HCT116 (cell line): Measurements from ENCODE around the gene CAPN10. TPM values are rescaled to one million over a fixed set of nuclear protein-coding genes. Genes with fewer than 3 reads are reported as not detected.
A peak's percentile ranks its signal among the peaks of the same experiment; 100 is the strongest.

Source experiments
- ATAC-seq: fragments of 200-7000 bp; cut with Tn5 transposase; 2 replicates; pipeline ENCODE4 v1.9.1; 2020; ENCODE audit warnings: mild to moderate bottlenecking, moderate library complexity
- Bru-seq: library from RNA; stranded (reverse); fragments of 400-500 nt; gene quantifications from one replicate; lab custom pipeline; 2021; lab: Mats Ljungman, UMichigan
- BruChase-seq, 2 experiments: library from RNA; stranded (reverse); fragments of 400-500 nt; gene quantifications; one replicate each; lab custom pipeline; 2021; lab: Mats Ljungman, UMichigan
- BruUV-seq: library from RNA; stranded (reverse); fragments of 400-500 nt; replicated peaks from 2 replicates; lab custom pipeline; 2021; lab: Mats Ljungman, UMichigan
- CTCF ChIA-PET: fragments of 300-600 bp; sonication (Branson Sonifier 250); formaldehyde crosslinking; loops from one replicate; lab custom pipeline; 2021; ENCODE audit warnings: antibody characterized with exemption; lab: Charles Lee
- POLR2A ChIA-PET: fragments of 300-600, 350-600 bp; sonication (Branson Sonifier 250); formaldehyde crosslinking; loops from one replicate; lab custom pipeline; 2021; ENCODE audit warnings: antibody characterized with exemption; lab: Charles Lee
- RAD21 ChIA-PET, 2 experiments: fragments of 300-600 bp; sonication (Branson Sonifier 250); formaldehyde crosslinking; loops; one replicate each; lab custom pipeline; 2023; ENCODE audit warnings: low total read pairs in 2 of 2; ENCODE audit not compliant: uncharacterized antibody in 2 of 2, unreplicated experiment in 2 of 2, low non-redundant PET in 1 of 2; lab: Charles Lee
- DNase-seq: peaks from one replicate; pipeline ENCODE4 v3.0.0-alpha.2; 2010; ENCODE audit warnings: low read depth, low spot score
- H2AFZ ChIP-seq: fragments of 200-600 bp; shearing (Covaris generic), sonication (generic); 2 replicates; pipeline ENCODE4 v1.6.1; 2017; ENCODE audit warnings: low read depth, mixed run types, mixed read lengths, antibody characterized with exemption, low read length; ENCODE audit not compliant: poor library complexity, severe bottlenecking
- H3K27ac ChIP-seq: 2 replicates; pipeline ENCODE4 v1.5.1; 2012; ENCODE audit warnings: low read depth, low read length
- H3K27me3 ChIP-seq: fragments of 200-600 bp; sonication (generic); 2 replicates; pipeline ENCODE4 v1.6.1; 2016; ENCODE audit warnings: mixed run types, low read length, mixed read lengths; ENCODE audit not compliant: insufficient read depth
- H3K36me3 ChIP-seq, 2 experiments: fragments of 200-500 bp in 1 of 2; fragments of 200-600 bp in 1 of 2; sonication (Bioruptor generic) in 1 of 2; sonication (generic) in 1 of 2; 2 replicates each; pipeline versions ENCODE4 v1.5.1 to v1.6.1; 2014 to 2016; ENCODE audit warnings: low read length in 2 of 2, inconsistent platforms in 1 of 2, mixed read lengths in 1 of 2, mixed run types in 1 of 2; ENCODE audit not compliant: insufficient read depth in 2 of 2, control insufficient read depth in 1 of 2
- H3K4me1 ChIP-seq, 2 experiments: fragments of 200-600 bp in 1 of 2; sonication (generic) in 1 of 2; 2 replicates each; pipeline versions ENCODE4 v1.5.1 to v1.6.1; 2012 to 2017; ENCODE audit warnings: low read length in 2 of 2, inconsistent platforms in 1 of 2, mild to moderate bottlenecking in 1 of 2, mixed read lengths in 1 of 2, mixed run types in 1 of 2, moderate library complexity in 1 of 2; ENCODE audit not compliant: insufficient read depth in 2 of 2, control insufficient read depth in 1 of 2
- H3K4me2 ChIP-seq: fragments of 200-600 bp; sonication (generic); 2 replicates; pipeline ENCODE4 v1.6.1; 2017; ENCODE audit warnings: mixed run types, low read length, mixed read lengths
- H3K4me3 ChIP-seq, 2 experiments: fragments of 200-600 bp in 1 of 2; sonication (generic) in 1 of 2; replicated peaks in 1 of 2; 2 replicates each; pipeline ENCODE4 v1.5.1; 2011 to 2016; ENCODE audit warnings: low read length in 2 of 2, control low read depth in 1 of 2, low read depth in 1 of 2, mild to moderate bottlenecking in 1 of 2, mixed read lengths in 1 of 2, mixed run types in 1 of 2
- H3K79me2 ChIP-seq: fragments of 200-600 bp; sonication (generic); 2 replicates; pipeline ENCODE4 v1.6.1; 2017; ENCODE audit warnings: mild to moderate bottlenecking, mixed run types, low read length, moderate library complexity, mixed read lengths; ENCODE audit not compliant: insufficient read depth
- H3K9ac ChIP-seq: fragments of 200-600 bp; sonication (generic); 2 replicates; pipeline ENCODE4 v1.6.1; 2016; ENCODE audit warnings: low read length, mixed read lengths
- H3K9me2 ChIP-seq: fragments of 200-600 bp; sonication (generic), shearing (Covaris generic); 2 replicates; pipeline ENCODE4 v1.6.1; 2017; ENCODE audit warnings: mixed run types, mild to moderate bottlenecking, moderate library complexity; ENCODE audit not compliant: insufficient read depth
- H3K9me3 ChIP-seq, 2 experiments: fragments of 200-500 bp in 1 of 2; fragments of 200-600 bp in 1 of 2; sonication (Bioruptor generic) in 1 of 2; sonication (generic) in 1 of 2; 2 replicates each; pipeline ENCODE4 v1.6.1; 2014 to 2017; ENCODE audit warnings: low read length in 2 of 2, mixed read lengths in 2 of 2, inconsistent platforms in 1 of 2, low read depth in 1 of 2, mild to moderate bottlenecking in 1 of 2, mixed run types in 1 of 2, moderate library complexity in 1 of 2; ENCODE audit not compliant: control insufficient read depth in 1 of 2, insufficient read depth in 1 of 2
- H4K20me1 ChIP-seq: fragments of 200-600 bp; sonication (generic), shearing (Covaris generic); 2 replicates; pipeline ENCODE4 v1.6.1; 2017; ENCODE audit warnings: mixed run types, mild to moderate bottlenecking, moderate library complexity; ENCODE audit not compliant: insufficient read depth
- CBX3 ChIP-seq: IDR thresholded peaks from 2 replicates; pipeline ENCODE4 v1.6.1; 2012; ENCODE audit warnings: low read depth
- CEBPB ChIP-seq: IDR thresholded peaks from 2 replicates; pipeline ENCODE4 v1.6.1; 2012; ENCODE audit warnings: low read depth
- EGR1 ChIP-seq: IDR thresholded peaks from 2 replicates; pipeline ENCODE4 v1.6.1; 2012; ENCODE audit warnings: low read depth
- ELF1 ChIP-seq: IDR thresholded peaks from 2 replicates; pipeline ENCODE4 v1.6.1; 2012; ENCODE audit warnings: low read depth, borderline replicate concordance
- EZH2 ChIP-seq: fragments of 200-600 bp; sonication (generic); IDR thresholded peaks from 2 replicates; pipeline ENCODE4 v1.6.1; 2017; ENCODE audit warnings: antibody characterized with exemption, mixed run types
- EZH2phosphoT487 ChIP-seq: fragments of 200-600 bp; IDR thresholded peaks from 2 replicates; pipeline ENCODE4 v1.6.1; 2018; ENCODE audit warnings: antibody characterized with exemption, borderline replicate concordance
- FOSL1 ChIP-seq: IDR thresholded peaks from 2 replicates; pipeline ENCODE4 v1.6.1; 2012; ENCODE audit warnings: low read depth
- POLR2AphosphoS5 ChIP-seq: IDR thresholded peaks from 2 replicates; pipeline ENCODE4 v1.6.1; 2011; ENCODE audit warnings: mild to moderate bottlenecking, low read depth, low read length, moderate library complexity
- REST ChIP-seq: IDR thresholded peaks from 2 replicates; pipeline ENCODE4 v1.6.1; 2012; ENCODE audit warnings: low read depth
- SIN3A ChIP-seq: IDR thresholded peaks from 2 replicates; pipeline ENCODE4 v1.6.1; 2012; ENCODE audit warnings: low read depth
- SRF ChIP-seq: IDR thresholded peaks from 2 replicates; pipeline ENCODE4 v1.6.1; 2012; ENCODE audit warnings: low read depth
- YY1 ChIP-seq: IDR thresholded peaks from 2 replicates; pipeline ENCODE4 v1.6.1; 2011; ENCODE audit warnings: low read length, low read depth, moderate library complexity, mild to moderate bottlenecking; ENCODE audit not compliant: insufficient replicate concordance; ENCODE audit errors: extremely low read depth
- ZFX ChIP-seq: fragments of 450-650 bp; IDR thresholded peaks from 2 replicates; pipeline ENCODE4 v1.6.1; 2017
- ZNF274 ChIP-seq: fragments of 200-500 bp; sonication (Bioruptor generic); IDR thresholded peaks from 2 replicates; pipeline ENCODE4 v1.6.1; 2014; ENCODE audit warnings: mild to moderate bottlenecking, low read depth, low read length, inconsistent platforms
- intact Hi-C: fragments of 100-400 bp; cut with micrococcal nuclease; formaldehyde crosslinking; loops from 2 replicates; pipeline ENCODE4 v1.10.0; 2022
- long read RNA-seq: library from polyadenylated mRNA; unstranded; transcript quantifications from one replicate; pipeline ENCODE4 v2.0.0, GENCODE V29; 2021; ENCODE audit not compliant: unreplicated experiment
- polyA plus RNA-seq: library from polyadenylated mRNA; unstranded; fragments of >200 nt; gene quantifications from 2 replicates; pipeline ENCODE4 v1.2.1, GENCODE V29; 2012; ENCODE audit warnings: missing spikeins
- total RNA-seq: library from RNA; stranded (reverse); gene quantifications from one replicate; pipeline ENCODE4 v1.2.1, GENCODE V29; 2021; ENCODE audit not compliant: unreplicated experiment
- TF ChIP-seq, protein P1 (sequence below): IDR thresholded peaks from 2 replicates; pipeline ENCODE4 v1.6.1; 2011; ENCODE audit warnings: mild to moderate bottlenecking, low read length, moderate library complexity; ENCODE audit not compliant: insufficient replicate concordance; ENCODE audit errors: extremely low read depth
- TF ChIP-seq, protein P2 (sequence below): IDR thresholded peaks from 2 replicates; pipeline ENCODE4 v1.6.1; 2012

CAPN10 gene
- total RNA-seq: 40.7 TPM
- polyA plus RNA-seq: 22.2 and 24.0 TPM in 2 replicates
- percentile 53 among the genes with signal in this experiment for Bru-seq, nascent RNA
- BruChase-seq, experiment 1, labeled RNA remaining after a 6-hour chase: percentile 65 among the genes with signal in this experiment
- percentile 68 among the genes with signal in this experiment for BruChase-seq, experiment 2, labeled RNA remaining after a 2-hour chase
- long read RNA-seq, full-length matches to known transcripts: 30 of 97 reads
- long read RNA-seq, partial matches to known transcripts: 18 of 97 reads
- long read RNA-seq, other reads (novel, unspliced or antisense): 49 of 97 reads

GRCh38 chr2:240586198-240586918 lies at the start of gene CAPN10:
CAPN10 (plus strand) TSS chr2:240586734; CDS start chr2:240586912, 178 bp downstream.
- no peaks in the 10 kb centered on the region for H3K27me3 ChIP-seq
- no peaks in the 10 kb centered on the region for H4K20me1 ChIP-seq
- TF ChIP-seq, protein P1, sequence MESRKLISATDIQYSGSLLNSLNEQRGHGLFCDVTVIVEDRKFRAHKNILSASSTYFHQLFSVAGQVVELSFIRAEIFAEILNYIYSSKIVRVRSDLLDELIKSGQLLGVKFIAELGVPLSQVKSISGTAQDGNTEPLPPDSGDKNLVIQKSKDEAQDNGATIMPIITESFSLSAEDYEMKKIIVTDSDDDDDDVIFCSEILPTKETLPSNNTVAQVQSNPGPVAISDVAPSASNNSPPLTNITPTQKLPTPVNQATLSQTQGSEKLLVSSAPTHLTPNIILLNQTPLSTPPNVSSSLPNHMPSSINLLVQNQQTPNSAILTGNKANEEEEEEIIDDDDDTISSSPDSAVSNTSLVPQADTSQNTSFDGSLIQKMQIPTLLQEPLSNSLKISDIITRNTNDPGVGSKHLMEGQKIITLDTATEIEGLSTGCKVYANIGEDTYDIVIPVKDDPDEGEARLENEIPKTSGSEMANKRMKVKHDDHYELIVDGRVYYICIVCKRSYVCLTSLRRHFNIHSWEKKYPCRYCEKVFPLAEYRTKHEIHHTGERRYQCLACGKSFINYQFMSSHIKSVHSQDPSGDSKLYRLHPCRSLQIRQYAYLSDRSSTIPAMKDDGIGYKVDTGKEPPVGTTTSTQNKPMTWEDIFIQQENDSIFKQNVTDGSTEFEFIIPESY: no peak
- TF ChIP-seq ZFX: peak; percentile 60
- TF ChIP-seq SIN3A: no peak
- TF ChIP-seq ZNF274: no peak
- no peak for TF ChIP-seq EGR1
- TF ChIP-seq ELF1: no peak
- TF ChIP-seq, protein P2, sequence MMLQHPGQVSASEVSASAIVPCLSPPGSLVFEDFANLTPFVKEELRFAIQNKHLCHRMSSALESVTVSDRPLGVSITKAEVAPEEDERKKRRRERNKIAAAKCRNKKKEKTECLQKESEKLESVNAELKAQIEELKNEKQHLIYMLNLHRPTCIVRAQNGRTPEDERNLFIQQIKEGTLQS: no peak
- no peak for TF ChIP-seq FOSL1
- TF ChIP-seq CBX3: no peak
- no peak for TF ChIP-seq EZH2phosphoT487
- no peak for TF ChIP-seq EZH2
- peak; percentile 76 for TF ChIP-seq POLR2AphosphoS5
- TF ChIP-seq YY1: no peak
- TF ChIP-seq CEBPB: no peak
- TF ChIP-seq REST: no peak
- no peak for TF ChIP-seq SRF
- POLR2A ChIA-PET: interaction anchor here (1.0 to 3.5 kb wide), 6 partner anchors 15 to 54 kb away, joined by 3 to 23 read pairs (median 4); partner anchors contain the start of gene DUSP28
- ATAC-seq (peak; percentile 88), DNase-seq (peak; percentile 86)
- no peaks in the 10 kb centered on the region for H3K9me3 ChIP-seq
- H3K4me1 ChIP-seq: peaks cover 28 to 47% of the 10 kb centered on the region in 2 experiments
- H3K9ac ChIP-seq: peak within 1 kb of the TSS; percentile 91
- H2AFZ ChIP-seq: no peak within 1 kb of the TSS
- H3K4me2 ChIP-seq: peak within 1 kb of the TSS; percentile 96
- no peaks in the 10 kb centered on the region for H3K9me2 ChIP-seq
- RAD21 ChIA-PET: interaction anchor here (1.4 to 2.1 kb wide), 2 partner anchors 20 to 25 kb away, joined by 4 to 6 read pairs; no protein-coding TSS in a partner anchor
- CTCF ChIA-PET: interaction anchor here (1.0 to 2.3 kb wide), 7 partner anchors 15 to 254 kb away, joined by 3 to 38 read pairs (median 5); partner anchors contain the start of gene DUSP28
- no TSS peak for BruUV-seq
- peaks cover 3 to 9% of the 10 kb centered on the region in 2 experiments; a peak in 2 of 4 replicates for H3K36me3 ChIP-seq
- peaks cover 80% of the 10 kb centered on the region for H3K79me2 ChIP-seq
- peak within 1 kb of the TSS; percentile 98 to 99 for H3K4me3 ChIP-seq
- H3K27ac ChIP-seq: peak within 1 kb of the TSS; percentile 85
- intact Hi-C loops: loop anchor here (2.0 kb wide), 1 partner anchor 26 kb away; the partner anchor contains the start of gene DUSP28
